Measurements from ENCODE around the gene IMMP2L. TPM values are rescaled to one million over a fixed set of nuclear protein-coding genes. Genes with fewer than 3 reads are reported as not detected.

IMMP2L gene
- total and polyA plus RNA-seq, 2 of the 8 experiments (the other 6 are each of a cell fraction or from before 2014, with no cell fraction given), result 2.3 to 10.1 TPM

GRCh38 chr7:111439977-111440376 lies 122.3 kb downstream of the IMMP2L start:
- H2AK5ac ChIP-seq (ENCODE audit: low read depth, low read length), result no peak overlapping the region
- no peak overlapping the region for H4K8ac ChIP-seq (ENCODE audit: extremely low read depth, insufficient read depth, low read length)
- FAIRE-seq (no peak), DNase-seq (ENCODE audit: low read depth in 1 of 2, low spot score in 2 of 2) (no peak)
- no peaks in the 10 kb centered on the region for H3K79me2 ChIP-seq (ENCODE audit: control insufficient read depth in 1 of 2, insufficient read depth in 2 of 2, low read length in 2 of 2)
- no peak overlapping the region for H3K56ac ChIP-seq (replicated peaks; ENCODE audit: insufficient read length, low read depth, low read length)
- no peak overlapping the region for H3K27ac ChIP-seq (ENCODE audit: low read depth, low read length)
- H3K4me3 ChIP-seq (ENCODE audit: extremely low read depth in 1 of 4, insufficient read depth in 2 of 4, low read depth in 3 of 4, low read length in 4 of 4), result no peak overlapping the region
- H2AFZ ChIP-seq (ENCODE audit: low read length), result no peak overlapping the region
- H3K14ac ChIP-seq (ENCODE audit: insufficient read length), result no peak overlapping the region
- H2BK15ac ChIP-seq (ENCODE audit: low read length), result no peak overlapping the region
- H3K27me3 ChIP-seq (replicated peaks in 1 of 4; ENCODE audit: control insufficient read depth in 3 of 4, extremely low read depth in 1 of 4, insufficient read depth in 3 of 4, low read length in 3 of 4), result no peaks in the 10 kb centered on the region
- 89% methylated on average over 3 of the region's 3 CpGs; no CpG with 5 or more reads in 1 of the 2 experiments for WGBS, 2 experiments (ENCODE audit: extremely low coverage in 1 of 2, insufficient coverage in 1 of 2, insufficient read length in 1 of 2, insufficient replicate concordance in 2 of 2, low coverage in 1 of 2, low lambda C conversion rate in 2 of 2, missing lambda C conversion rate in 1 of 2)
- no peaks in the 10 kb centered on the region for H4K20me1 ChIP-seq (replicated peaks in 1 of 2; ENCODE audit: control insufficient read depth in 1 of 2, insufficient read depth in 2 of 2, low read length in 2 of 2)
- H3K4me2 ChIP-seq (ENCODE audit: insufficient read depth in 1 of 2, low read depth in 2 of 2, low read length in 2 of 2), result no peak overlapping the region
- H3K79me1 ChIP-seq (ENCODE audit: low read depth, low read length), result no peaks in the 10 kb centered on the region
- H3K18ac ChIP-seq (ENCODE audit: extremely low read depth, low read length), result no peak overlapping the region
- H3K23ac ChIP-seq (ENCODE audit: insufficient read length), result no peak overlapping the region
- POLR2A ChIA-PET (ENCODE audit: partially characterized antibody), result no interaction called here
- H2BK20ac ChIP-seq (ENCODE audit: low read length), result no peak overlapping the region
- H3K4ac ChIP-seq (replicated peaks; ENCODE audit: insufficient read length, low read depth, low read length), result no peak overlapping the region
- H3K9me3 ChIP-seq (ENCODE audit: insufficient read depth in 2 of 2, low read depth in 1 of 2, low read length in 1 of 2), result no peaks in the 10 kb centered on the region
- H3K4me1 ChIP-seq (replicated peaks in 1 of 4; ENCODE audit: control insufficient read depth in 3 of 4, insufficient read depth in 4 of 4, low read length in 3 of 4), result no peaks in the 10 kb centered on the region
- TF ChIP-seq CBX8 (IDR thresholded peaks at IDR 0.05; ENCODE audit: borderline replicate concordance, low read depth, low read length) (no peak), CHD1 (IDR thresholded peaks at IDR 0.05; ENCODE audit: low read depth, low read length) (no peak), TEAD4 (IDR thresholded peaks at IDR 0.05; ENCODE audit: low read depth, low read length) (no peak), SIX5 (IDR thresholded peaks at IDR 0.05; ENCODE audit: low read depth, low read length) (no peak), TAF7 (optimal IDR thresholded peaks at IDR 0.05; ENCODE audit: borderline replicate concordance, low read depth, low read length) (no peak), FOSL1 (IDR thresholded peaks at IDR 0.05; ENCODE audit: insufficient read depth, low read depth, low read length) (no peak), POU5F1 (IDR thresholded peaks at IDR 0.05; ENCODE audit: low read depth, low read length) (no peak), CHD2 (IDR thresholded peaks at IDR 0.05; ENCODE audit: low read length) (no peak), BACH1 (IDR thresholded peaks at IDR 0.05; ENCODE audit: low read length) (no peak), PHF8 (conservative IDR thresholded peaks at IDR 0.05; ENCODE audit: low read depth, low read length) (no peak), KDM1A (IDR thresholded peaks at IDR 0.05; ENCODE audit: borderline replicate concordance, low read length) (no peak), CREB1 (IDR thresholded peaks at IDR 0.05) (no peak), RNF2 (IDR thresholded peaks at IDR 0.05; ENCODE audit: borderline replicate concordance, low read depth, low read length, missing control alignments, poor library complexity, severe bottlenecking) (no peak), RXRA (IDR thresholded peaks at IDR 0.05; ENCODE audit: insufficient read depth, low read depth, low read length) (no peak)
- H4K91ac ChIP-seq (replicated peaks; ENCODE audit: insufficient read length, low read length), result no peak overlapping the region
- CTCF ChIA-PET (ENCODE audit: partially characterized antibody), result no interaction called here
- no peak overlapping the region for H2BK12ac ChIP-seq (ENCODE audit: low read depth, low read length)
- H3K36me3 ChIP-seq (ENCODE audit: control insufficient read depth in 2 of 4, insufficient read depth in 4 of 4, low read length in 3 of 4), result no peaks in the 10 kb centered on the region
- H2BK120ac ChIP-seq (replicated peaks; ENCODE audit: low read depth, low read length), result no peak overlapping the region
- H4K5ac ChIP-seq (ENCODE audit: insufficient read length, low read depth, low read length), result no peak overlapping the region
- H2BK5ac ChIP-seq (ENCODE audit: low read depth, low read length), result no peak overlapping the region
- H3K9ac ChIP-seq (replicated peaks in 1 of 4; ENCODE audit: extremely low read depth in 1 of 4, low read depth in 3 of 4, low read length in 3 of 4), result no peak overlapping the region
- no peaks in the 10 kb centered on the region for H3K23me2 ChIP-seq (ENCODE audit: low read depth, low read length)

Data from H1 (cell line).